GM23248 (cell line): ENCODE measurements around the gene VIPR2. TPM values are rescaled to one million over a fixed set of nuclear protein-coding genes. Genes with fewer than 3 reads are reported as not detected.

Source experiments
- DNase-seq: peaks from one replicate; pipeline ENCODE4 v3.0.0-alpha.2; 2015
- H2AFZ ChIP-seq: fragments of 200-600 bp; sonication (generic); 2 replicates; pipeline ENCODE4 v1.6.1; 2016; ENCODE audit warnings: antibody characterized with exemption
- H3F3A ChIP-seq: fragments of 200-600 bp; sonication (generic); 2 replicates; pipeline ENCODE4 v1.6.1; 2016; ENCODE audit warnings: mild to moderate bottlenecking, antibody characterized with exemption, mixed run types; ENCODE audit not compliant: insufficient read depth
- H3K27ac ChIP-seq: fragments of 200-600 bp; sonication (generic); 2 replicates; pipeline ENCODE4 v1.5.1; 2016; ENCODE audit warnings: mild to moderate bottlenecking
- H3K27me3 ChIP-seq: fragments of 200-600 bp; sonication (generic); replicated peaks from 2 replicates; pipeline ENCODE4 v1.6.1; 2016; ENCODE audit warnings: mild to moderate bottlenecking; ENCODE audit not compliant: insufficient read depth
- H3K36me3 ChIP-seq: fragments of 200-600 bp; sonication (generic); 2 replicates; pipeline ENCODE4 v1.6.1; 2016; ENCODE audit warnings: low read depth, mild to moderate bottlenecking
- H3K4me1 ChIP-seq: fragments of 200-600 bp; sonication (generic); 2 replicates; pipeline ENCODE4 v1.6.1; 2016; ENCODE audit warnings: mild to moderate bottlenecking; ENCODE audit not compliant: insufficient read depth
- H3K4me2 ChIP-seq: fragments of 200-600 bp; sonication (generic); one replicate; pipeline ENCODE4 v1.6.1; 2016; ENCODE audit warnings: mild to moderate bottlenecking; ENCODE audit not compliant: unreplicated experiment
- H3K4me3 ChIP-seq: fragments of 200-600 bp; sonication (generic); 2 replicates; pipeline ENCODE4 v1.5.1; 2016; ENCODE audit warnings: mild to moderate bottlenecking
- H3K79me2 ChIP-seq: fragments of 200-600 bp; sonication (generic); 2 replicates; pipeline ENCODE4 v1.6.1; 2016; ENCODE audit warnings: mild to moderate bottlenecking; ENCODE audit not compliant: insufficient read depth
- H3K9ac ChIP-seq: fragments of 200-600 bp; sonication (generic); 2 replicates; pipeline ENCODE4 v1.6.1; 2016; ENCODE audit warnings: mild to moderate bottlenecking
- H3K9me2 ChIP-seq: fragments of 200-600 bp; sonication (generic); 2 replicates; pipeline ENCODE4 v1.6.1; 2016; ENCODE audit warnings: mixed run types, mild to moderate bottlenecking, moderate library complexity; ENCODE audit not compliant: insufficient read depth
- H3K9me3 ChIP-seq: fragments of 200-600 bp; sonication (generic); one replicate; pipeline ENCODE4 v1.6.1; 2017; ENCODE audit warnings: low read depth
- H4K20me1 ChIP-seq: fragments of 200-600 bp; sonication (generic); 2 replicates; pipeline ENCODE4 v1.6.0; 2016; ENCODE audit not compliant: insufficient read depth
- EZH2 ChIP-seq: fragments of 200-600 bp; sonication (generic); IDR thresholded peaks from 2 replicates; pipeline ENCODE4 v1.6.1; 2018; ENCODE audit warnings: antibody characterized with exemption, mild to moderate bottlenecking; ENCODE audit not compliant: insufficient read depth, poor library complexity, severe bottlenecking
- EZH2phosphoT487 ChIP-seq: fragments of 200-600 bp; sonication (generic); IDR thresholded peaks from 2 replicates; pipeline ENCODE4 v1.6.1; 2018; ENCODE audit warnings: antibody characterized with exemption, moderate library complexity, mild to moderate bottlenecking, low read depth; ENCODE audit not compliant: insufficient read depth
- WGBS, 2 experiments: methylation state at CpG; one replicate each; pipeline ENCODE4 v1.1.6; 2015 to 2017; ENCODE audit warnings: low lambda C conversion rate in 2 of 2, low coverage in 1 of 2; ENCODE audit errors: missing lambda C conversion rate in 2 of 2; 5-methylcytosine and 5-hydroxymethylcytosine counted together
- in situ Hi-C: fragments of 300-500 bp; cut with MboI; formaldehyde crosslinking; loops from 2 replicates; pipeline ENCODE4 v1.15.0; 2020
- polyA plus RNA-seq: library from polyadenylated mRNA; unstranded; fragments of >200 nt; fragmentation: Nextera tagmentation; extraction: Ambion mirVana; gene quantifications from 2 replicates; pipeline ENCODE4 v1.2.1, GENCODE V29; 2016
- total RNA-seq: library from RNA; depleted of rRNA; stranded (reverse); fragments of >200 nt; shearing (Covaris generic); gene quantifications from 2 replicates; pipeline ENCODE4 v1.2.3, GENCODE V29; 2014

The VIPR2 gene
- total and polyA plus RNA-seq, 2 experiments from 2014 or later: not detected

DNA sequence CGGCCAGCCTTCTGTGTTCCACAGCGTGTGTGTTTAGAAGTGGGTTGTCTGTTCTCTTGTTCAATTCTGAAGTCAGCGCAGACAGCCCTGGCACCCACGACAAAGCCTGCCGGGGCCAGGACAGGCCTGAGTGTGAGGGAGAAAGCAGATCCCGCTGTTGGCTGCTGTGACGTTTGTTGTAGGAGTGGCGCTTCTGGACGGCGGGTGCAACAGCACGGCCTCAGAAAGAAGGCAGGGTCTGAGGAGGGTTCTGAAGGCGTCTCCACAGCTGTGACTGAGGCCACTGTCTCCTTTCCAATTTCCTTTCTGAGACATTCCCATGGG lies 76.2 kb downstream of the VIPR2 start:
- Histone ChIP-seq H3K9me3 (no peaks in the 10 kb centered on the region), H3K9me2 (no peaks in the 10 kb centered on the region), H3K27me3 (no peaks in the 10 kb centered on the region), H3K4me3 (no peak overlapping the region), H3K36me3 (no peaks in the 10 kb centered on the region), H2AFZ (no peak overlapping the region), H3F3A (no peaks in the 10 kb centered on the region), H3K79me2 (no peaks in the 10 kb centered on the region), H3K27ac (no peak overlapping the region), H3K9ac (no peak overlapping the region), H3K4me1 (no peaks in the 10 kb centered on the region), H3K4me2 (no peak overlapping the region), H4K20me1 (no peaks in the 10 kb centered on the region)
- WGBS, 2 experiments: 1% methylated on average over 12 of the region's 12 CpGs
- TF ChIP-seq EZH2phosphoT487 (no peak), EZH2 (no peak)
- in situ Hi-C loops: no loop called here
- DNase-seq: no peak

GRCh38 chr7:159067576-159068487 lies 76.8 kb downstream of the VIPR2 start:
- H3K27ac ChIP-seq: no peak overlapping the region

DNA sequence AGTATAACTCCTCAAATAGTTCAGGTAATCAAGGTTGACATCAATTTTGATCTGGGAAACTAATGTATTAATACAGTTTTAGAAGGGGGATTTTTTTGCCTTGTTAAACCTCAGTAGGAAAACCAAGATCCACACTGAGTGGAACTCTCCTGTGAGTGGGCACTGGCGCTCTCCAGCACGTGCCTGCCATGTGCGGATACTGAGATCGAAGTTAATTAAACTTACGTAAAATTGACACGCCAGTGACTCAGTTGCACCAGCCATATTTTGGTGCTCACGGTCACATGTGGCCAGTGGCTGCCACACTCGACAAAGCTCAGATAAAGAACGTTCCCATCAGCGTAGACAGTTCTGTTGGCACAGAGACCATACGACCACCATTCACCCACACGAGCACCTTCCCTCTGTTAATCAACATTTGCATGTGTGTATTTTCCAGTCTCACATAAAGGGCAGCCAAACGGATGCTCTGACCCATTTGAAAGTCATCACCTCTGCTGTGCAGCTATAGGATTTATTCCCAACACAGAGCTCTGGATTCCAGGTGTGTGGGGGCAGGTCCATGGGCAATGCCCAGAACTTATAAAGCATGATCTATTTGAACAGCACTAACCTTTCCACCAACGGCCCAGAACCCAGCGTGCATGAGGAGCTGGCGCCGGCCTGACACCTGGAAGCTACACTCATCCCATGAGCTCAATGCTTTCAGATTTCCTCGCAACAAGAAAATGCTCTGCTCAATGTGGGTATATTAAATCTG lies 77.7 kb downstream of the VIPR2 start:
- in situ Hi-C loops: no loop called here
- Histone ChIP-seq H3K36me3 (no peaks in the 10 kb centered on the region), H3K27me3 (no peaks in the 10 kb centered on the region), H3K9ac (no peak overlapping the region), H3K27ac (no peak overlapping the region), H3K4me3 (no peak overlapping the region), H2AFZ (no peak overlapping the region), H4K20me1 (no peaks in the 10 kb centered on the region), H3K9me2 (no peaks in the 10 kb centered on the region), H3K79me2 (no peaks in the 10 kb centered on the region), H3K4me2 (no peak overlapping the region), H3K4me1 (no peaks in the 10 kb centered on the region), H3K9me3 (no peaks in the 10 kb centered on the region), H3F3A (no peaks in the 10 kb centered on the region)
- TF ChIP-seq EZH2 (no peak), EZH2phosphoT487 (no peak)
- DNase-seq: no peak
- WGBS, 2 experiments: 43 to 46% methylated on average over 18 of the region's 18 CpGs

More at GRCh38 chr7:159067576-159068487, 76.8 kb downstream of the VIPR2 start:
- Histone ChIP-seq H3K27me3 (no peaks in the 10 kb centered on the region), H3K36me3 (no peaks in the 10 kb centered on the region), H4K20me1 (no peaks in the 10 kb centered on the region), H3K4me2 (no peak overlapping the region), H3K79me2 (no peaks in the 10 kb centered on the region), H2AFZ (no peak overlapping the region), H3K9me3 (no peaks in the 10 kb centered on the region), H3K9ac (no peak overlapping the region), H3K4me3 (no peak overlapping the region), H3F3A (no peaks in the 10 kb centered on the region), H3K4me1 (no peaks in the 10 kb centered on the region), H3K9me2 (no peaks in the 10 kb centered on the region)
- 13 to 15% methylated on average over 13 of the region's 13 CpGs for WGBS, 2 experiments
- no peak for DNase-seq
- TF ChIP-seq EZH2phosphoT487: no peak
- TF ChIP-seq EZH2: no peak
- in situ Hi-C loops: no loop called here

GRCh38 chr7:159065852-159066480 lies 78.7 kb downstream of the VIPR2 start:
- WGBS, 2 experiments: 55% methylated on average over 26 of the region's 26 CpGs
- no peak for TF ChIP-seq EZH2
- no peak for TF ChIP-seq EZH2phosphoT487
- in situ Hi-C loops: no loop called here
- no peak overlapping the region for H3K4me3 ChIP-seq
- no peak overlapping the region for H3K27ac ChIP-seq
- no peak overlapping the region for H3K4me2 ChIP-seq
- no peaks in the 10 kb centered on the region for H3K79me2 ChIP-seq
- no peaks in the 10 kb centered on the region for H3K9me2 ChIP-seq
- no peak overlapping the region for H3K9ac ChIP-seq
- H3F3A ChIP-seq: no peaks in the 10 kb centered on the region
- H3K9me3 ChIP-seq: no peaks in the 10 kb centered on the region
- no peaks in the 10 kb centered on the region for H3K27me3 ChIP-seq
- no peak overlapping the region for H2AFZ ChIP-seq
- no peaks in the 10 kb centered on the region for H3K36me3 ChIP-seq
- H3K4me1 ChIP-seq: no peaks in the 10 kb centered on the region
- no peak for DNase-seq
- H4K20me1 ChIP-seq: no peaks in the 10 kb centered on the region
